GM19240 (cell line): Measurements from ENCODE around the gene G6PC1.
"Not testable (repeated sequence)": the region's sequence is repeated elsewhere in the genome, so short reads cannot be mapped to it uniquely, and the experiment has no call there.

Source experiments
- DNase-seq: peaks from one replicate; pipeline ENCODE4 v3.0.0; 2011; ENCODE audit warnings: low spot score; ENCODE audit not compliant: insufficient read length

G6PC1 gene

GRCh38 chr17:42873932-42874695, 26.5 kb upstream of the G6PC1 start:
- not testable (repeated sequence) for DNase-seq

DNA sequence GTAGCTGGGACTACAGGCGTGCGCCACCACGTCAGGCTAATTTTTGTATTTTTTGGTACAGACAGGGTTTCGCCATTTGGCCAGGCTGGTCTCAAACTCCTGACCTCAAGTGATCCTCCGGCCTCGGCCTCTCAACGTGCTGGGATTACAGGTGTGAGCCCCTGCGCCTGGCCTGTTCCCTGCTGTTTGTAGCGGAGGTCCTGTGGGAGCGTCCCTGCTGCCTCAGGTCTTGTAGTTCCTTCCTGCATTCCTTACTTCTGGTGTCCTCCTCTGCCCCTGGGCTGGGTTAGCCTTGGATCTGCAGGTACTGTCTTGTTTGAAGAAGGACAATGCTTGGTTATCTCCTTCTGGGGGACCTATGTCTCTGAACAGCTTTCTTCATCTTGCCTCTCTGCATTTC, 23.6 kb upstream of the G6PC1 start:
- no peak for DNase-seq

GRCh38 chr17:42878123-42878880, 22.3 kb upstream of the G6PC1 start:
- no peak for DNase-seq

DNA sequence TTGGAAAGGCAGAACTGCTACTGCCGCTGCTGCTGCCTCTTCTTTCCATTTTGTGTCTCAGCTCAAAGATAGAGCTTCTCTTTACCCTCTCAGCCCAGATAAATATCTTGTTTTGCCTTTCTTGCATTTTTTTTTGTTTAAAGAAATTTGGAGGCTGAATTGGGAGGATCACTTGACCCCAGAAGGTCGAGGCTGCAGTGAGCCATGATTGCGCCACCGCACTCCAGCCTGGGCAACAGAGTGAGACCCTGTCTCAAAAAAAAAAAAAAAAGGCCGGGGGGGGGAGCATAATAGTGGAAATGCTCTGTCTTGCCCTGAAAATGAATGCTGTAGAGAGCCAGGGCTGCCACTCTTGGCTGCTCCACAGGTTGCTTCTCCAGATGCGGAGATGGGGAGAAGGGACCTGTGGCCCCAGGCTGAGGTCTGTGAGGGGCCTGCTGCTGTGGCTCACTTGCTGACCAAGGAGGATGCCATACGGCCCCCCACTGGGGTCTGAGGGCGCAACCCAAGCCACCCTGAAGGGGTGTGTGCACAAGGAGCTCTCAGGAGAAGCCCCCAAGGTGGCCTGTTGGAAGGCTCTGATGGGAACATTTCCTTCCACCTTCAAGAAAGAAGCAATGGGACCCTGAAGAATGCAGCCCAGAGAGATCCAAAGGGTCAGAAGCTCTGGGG, 21.5 kb upstream of the G6PC1 start:
- DNase-seq: no peak

DNA sequence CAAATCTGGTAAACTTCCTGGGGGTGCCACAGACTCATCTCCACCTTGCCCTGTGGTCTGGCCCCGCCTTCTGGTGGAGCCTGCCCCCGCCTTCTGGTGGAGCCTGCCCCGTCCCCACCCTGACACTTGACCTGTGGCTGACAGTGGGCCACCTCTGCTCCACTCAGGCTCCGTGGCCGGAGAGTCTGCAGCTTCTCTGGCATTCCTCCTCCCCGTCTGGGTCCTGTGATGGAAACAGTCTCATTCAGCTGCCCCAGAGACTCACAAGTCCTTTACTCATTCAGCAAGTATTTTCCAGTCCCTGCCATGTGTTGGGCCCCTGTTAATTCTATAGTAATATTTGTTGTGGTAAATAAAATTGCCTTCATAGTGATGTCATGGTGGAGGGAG, 21.0 kb upstream of the G6PC1 start:
- no peak for DNase-seq

GRCh38 chr17:42880776-42881310, 19.8 kb upstream of the G6PC1 start:
- DNase-seq: no peak

DNA sequence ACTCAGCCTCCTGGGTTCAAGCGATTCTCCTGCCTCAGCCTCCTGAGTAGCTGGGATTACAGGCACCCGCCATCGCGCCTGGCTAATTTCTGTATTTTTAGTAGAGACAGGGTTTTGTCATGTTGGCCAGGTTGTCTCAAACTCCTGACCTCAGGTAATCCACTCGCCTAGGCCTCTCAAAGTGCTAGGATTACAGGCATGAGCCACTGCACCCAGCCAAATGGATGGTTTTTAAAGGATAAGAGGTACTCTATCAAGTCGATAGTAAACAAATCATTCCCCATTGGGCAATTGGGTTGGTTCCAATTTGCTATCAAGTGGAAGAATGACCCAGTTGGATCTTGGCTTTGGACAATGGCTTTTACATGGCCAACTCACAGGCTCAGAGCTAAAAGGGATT, 18.9 kb upstream of the G6PC1 start:
- DNase-seq: not testable (repeated sequence)

DNA sequence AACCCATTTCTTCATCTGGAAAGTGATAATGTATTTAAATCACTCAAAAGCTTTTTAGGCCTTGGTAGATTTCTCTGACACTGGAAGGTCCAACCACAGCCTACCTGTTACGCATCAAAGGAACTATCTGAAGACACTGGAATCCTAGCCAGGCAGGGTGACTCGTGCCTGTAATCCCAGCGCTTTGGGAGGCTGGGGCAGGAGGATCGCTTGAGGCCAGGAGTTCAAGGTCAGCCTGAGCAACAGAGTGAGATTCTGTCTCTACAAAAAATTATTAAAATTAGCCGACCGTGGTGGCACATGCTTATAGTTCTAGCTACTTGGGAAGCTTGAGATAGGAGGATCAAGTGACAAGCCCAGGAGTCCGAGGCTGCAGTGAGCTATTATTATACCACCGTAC, 18.4 kb upstream of the G6PC1 start:
- no peak for DNase-seq

- no peak for DNase-seq
Observed at GRCh38 chr17:42883802-42884558, 16.6 kb upstream of the G6PC1 start.

GRCh38 chr17:42885806-42886205, 14.8 kb upstream of the G6PC1 start:
- DNase-seq: not testable (repeated sequence)

GRCh38 chr17:42886283-42887176, 14.1 kb upstream of the G6PC1 start:
- DNase-seq: no peak

DNA sequence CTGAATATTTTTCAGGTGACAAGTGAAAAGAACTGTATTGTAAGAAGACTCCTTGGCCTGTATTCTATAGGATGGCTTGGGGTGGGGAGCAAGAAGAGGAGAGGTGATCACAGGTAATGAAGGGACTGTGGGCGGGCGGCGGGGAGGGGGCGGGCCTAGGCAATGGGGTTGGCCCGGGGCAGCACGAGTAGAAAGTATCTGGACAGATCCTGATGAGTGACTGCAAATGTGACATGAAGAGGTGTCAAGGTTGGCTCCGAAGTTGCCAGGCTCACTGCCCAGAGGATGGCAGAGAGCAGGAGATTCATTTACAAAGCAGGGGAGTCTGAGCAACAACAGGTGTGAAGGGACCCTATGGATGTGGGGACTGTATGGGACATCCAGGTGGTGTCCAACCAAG, 10.8 kb upstream of the G6PC1 start:
- no peak for DNase-seq

DNA sequence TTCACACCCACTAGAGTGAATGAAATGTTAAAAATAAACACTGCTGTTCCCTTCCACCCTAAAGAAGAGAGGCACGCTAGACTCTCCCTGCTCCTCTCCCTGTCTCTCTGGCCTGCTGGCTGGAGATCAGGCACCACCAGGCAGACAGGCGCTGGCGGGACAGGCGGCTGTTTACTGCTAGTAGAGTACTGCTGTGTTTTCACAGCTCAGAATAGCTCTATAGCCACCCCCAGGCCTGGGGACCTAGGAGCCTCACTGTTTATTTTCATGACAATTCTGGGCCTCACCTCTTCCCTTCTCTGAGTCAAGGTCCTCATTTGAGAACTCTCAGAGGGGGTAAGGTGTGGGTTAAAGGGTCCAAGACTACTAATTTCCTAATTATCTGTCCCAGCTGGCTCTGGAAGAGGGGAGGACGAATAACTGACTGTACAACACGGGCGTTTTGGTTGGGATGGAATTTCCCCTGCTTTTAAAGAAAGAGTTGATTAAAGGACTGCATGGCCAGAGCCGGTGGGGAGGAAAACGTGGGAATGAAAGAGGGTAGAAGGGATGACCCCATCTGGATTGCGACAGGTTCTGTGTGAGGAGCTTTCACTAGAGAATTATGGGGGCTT, 9.0 kb upstream of the G6PC1 start:
- DNase-seq: no peak

DNA sequence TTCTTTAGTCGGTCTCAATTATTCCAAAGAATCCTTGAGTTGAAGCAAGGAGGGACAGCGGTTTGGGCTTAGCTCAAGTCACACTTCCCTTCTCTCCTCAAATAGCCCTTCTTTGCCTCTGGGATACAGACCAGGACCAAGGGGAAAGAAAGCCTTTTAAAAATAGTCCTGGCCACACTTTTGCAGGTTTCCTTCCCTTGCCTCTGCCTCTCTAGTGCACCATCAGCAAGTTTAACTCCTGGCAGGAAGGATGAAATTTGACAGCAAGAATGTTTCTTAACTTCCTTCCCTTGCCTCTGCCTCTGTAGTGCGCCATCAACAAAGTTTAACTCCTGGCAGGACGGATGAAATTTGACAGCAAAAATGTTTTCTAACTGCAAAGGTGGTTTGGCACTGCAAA, 7.2 kb upstream of the G6PC1 start:
- DNase-seq: no peak

DNA sequence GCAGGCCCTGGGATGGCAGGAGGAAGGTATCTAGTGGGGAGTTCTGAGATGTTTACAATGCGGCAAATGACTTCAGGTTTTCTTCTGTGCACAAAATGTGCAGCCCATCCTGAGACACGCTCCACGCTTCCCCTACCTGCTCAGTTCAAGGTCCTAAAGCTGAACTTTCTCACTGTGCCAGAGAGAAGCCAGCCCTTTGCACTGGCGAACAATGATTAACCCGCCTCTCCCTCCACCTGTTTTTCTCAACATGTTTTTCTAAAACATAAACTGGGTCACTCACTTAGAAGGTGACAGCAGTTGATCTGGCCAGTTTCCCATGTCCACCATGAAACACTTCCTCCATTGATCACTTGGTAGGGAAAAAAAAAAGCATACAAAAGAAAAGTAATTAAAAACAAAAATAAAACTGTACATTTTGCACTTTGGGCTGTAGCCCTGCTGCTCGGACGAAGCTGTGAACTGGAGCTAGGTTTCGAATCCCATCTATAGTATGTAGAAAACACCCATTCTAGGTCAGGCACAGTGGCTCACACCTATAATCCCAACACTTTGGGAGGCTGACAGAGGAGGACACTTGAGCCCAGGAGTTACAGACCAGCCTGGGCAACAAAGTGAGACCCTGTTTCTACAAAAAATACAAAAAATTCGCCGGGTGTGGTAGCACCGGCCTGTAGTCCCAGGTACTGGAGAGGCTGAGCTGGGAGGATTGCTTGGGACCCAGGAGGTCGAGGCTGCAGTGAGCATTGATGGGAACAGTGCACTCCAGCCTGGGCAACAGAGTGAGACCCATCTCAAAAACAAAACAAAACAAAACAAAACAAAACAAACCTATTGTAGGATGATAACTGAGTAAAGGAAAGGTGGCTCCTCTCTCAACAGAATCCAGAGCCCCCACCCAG, 6.1 kb upstream of the G6PC1 start:
- no peak for DNase-seq

GRCh38 chr17:42895185-42895555, 5.4 kb upstream of the G6PC1 start:
- no peak for DNase-seq

GRCh38 chr17:42898147-42898811, 2.3 kb upstream of the G6PC1 start:
- DNase-seq: no peak

- DNase-seq: not testable (repeated sequence)
Observed at GRCh38 chr17:42899981-42900380, 618 bp upstream of the G6PC1 start.
